Stomach smooth muscle (tissue), 2 donors: ENCODE results near the gene PUM1.

Experiments
- H3K27ac ChIP-seq: one replicate; pipeline ENCODE4 v1.7.0; 2013; ENCODE audit warnings: mild to moderate bottlenecking, low read length, inconsistent platforms
- H3K27me3 ChIP-seq, 2 donors: one replicate each; pipeline ENCODE4 v1.7.0; 2013; ENCODE audit warnings: low read length in 2 of 2; ENCODE audit not compliant: insufficient read depth in 2 of 2, control insufficient read depth in 1 of 2
- H3K36me3 ChIP-seq, 2 donors: one replicate each; pipeline ENCODE4 v1.7.0; 2013; ENCODE audit warnings: low read length in 2 of 2; ENCODE audit not compliant: control insufficient read depth in 2 of 2, insufficient read depth in 2 of 2
- H3K4me1 ChIP-seq: one replicate; pipeline ENCODE4 v1.7.0; 2013; ENCODE audit warnings: low read length; ENCODE audit not compliant: control insufficient read depth, insufficient read depth
- H3K4me3 ChIP-seq, 2 donors: one replicate each; pipeline ENCODE4 v1.7.0; 2013; ENCODE audit warnings: low read length in 2 of 2
- H3K9ac ChIP-seq, 2 donors: one replicate each; pipeline ENCODE4 v1.7.0; 2013; ENCODE audit warnings: low read length in 2 of 2, mild to moderate bottlenecking in 1 of 2
- H3K9me3 ChIP-seq, 2 donors: one replicate each; pipeline ENCODE4 v1.7.0; 2013; ENCODE audit warnings: low read length in 2 of 2; ENCODE audit not compliant: control insufficient read depth in 2 of 2
- donor health status: healthy.
- donor health status: Pancreatic carcinoma.

Gene PUM1

GRCh38 chr1:30882678-30883388 is 182.7 kb downstream of the PUM1 start:
- Histone ChIP-seq H3K27me3 (no peaks in the 10 kb centered on the region), H3K4me1 (peaks cover 91% of the 10 kb centered on the region), H3K9me3 (no peaks in the 10 kb centered on the region), H3K36me3 (peaks cover 0 to 2% of the 10 kb centered on the region in 2 donors), H3K9ac (peak overlapping the region in 1 of 2 donors; percentile 47), H3K27ac (peak overlapping the region; percentile 18), H3K4me3 (no peak overlapping the region)
